ENCODE data around the gene POLN. TPM values are rescaled to one million over a fixed set of nuclear protein-coding genes. Genes with fewer than 3 reads are reported as not detected.

Gene POLN
- total RNA-seq, 3 donors from 2014 or later, result 0.61 to 2.3 (median 0.90) TPM

DNA sequence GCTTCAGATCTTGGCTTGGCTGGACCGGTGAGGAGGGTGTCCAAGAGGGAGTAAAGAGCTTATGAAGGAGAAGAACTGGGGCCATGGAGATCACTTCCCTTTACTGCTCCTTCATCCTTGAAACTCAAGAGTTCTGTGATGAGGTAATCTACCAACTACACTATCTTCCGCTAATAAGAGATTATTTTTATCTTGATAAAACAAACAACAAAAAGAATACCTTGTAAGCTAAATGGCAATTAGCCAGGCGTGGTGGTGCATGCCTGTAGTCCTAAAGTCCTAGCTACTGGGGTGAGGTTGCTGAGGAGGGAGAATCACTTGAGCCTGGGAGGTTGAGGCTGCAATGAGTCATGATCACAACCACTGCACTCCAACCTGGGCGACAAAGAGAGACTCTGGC lies 47.4 kb downstream of the POLN start:
- ATAC-seq (no peak), DNase-seq (no peak)
- no peaks in the 10 kb centered on the region for H3K27me3 Mint-ChIP-seq (ENCODE audit: low read depth)
- H3K4me3 Mint-ChIP-seq, result no peak overlapping the region
- peaks cover 18% of the 10 kb centered on the region for H3K36me3 Mint-ChIP-seq (ENCODE audit: insufficient read depth)
- no peaks in the 10 kb centered on the region for H3K4me1 Mint-ChIP-seq (ENCODE audit: low read depth)
- no peaks in the 10 kb centered on the region for H3K9me3 Mint-ChIP-seq

DNA sequence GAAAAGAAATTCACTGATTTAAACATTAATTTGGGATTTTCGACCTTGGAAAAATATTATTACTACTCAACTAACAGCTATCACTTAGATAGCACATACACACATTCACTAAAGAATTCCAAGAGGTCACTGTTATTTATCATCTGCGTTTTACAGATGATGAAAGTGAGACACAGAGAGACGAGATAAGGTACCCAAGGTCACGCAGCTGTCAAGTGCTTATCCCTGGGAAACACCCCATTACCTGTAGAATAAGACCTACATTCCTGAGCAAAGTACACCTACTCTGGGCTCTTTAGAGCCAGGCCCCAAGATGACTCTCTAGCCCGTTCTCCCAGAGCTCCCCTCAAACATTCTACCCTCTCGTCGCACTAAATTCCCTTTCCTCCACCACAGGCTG lies 48.6 kb downstream of the POLN start:
- peaks cover 14% of the 10 kb centered on the region for H3K36me3 Mint-ChIP-seq (ENCODE audit: insufficient read depth)
- H3K4me3 Mint-ChIP-seq, result no peak overlapping the region
- no peaks in the 10 kb centered on the region for H3K4me1 Mint-ChIP-seq (ENCODE audit: low read depth)
- H3K9me3 Mint-ChIP-seq, result peaks cover 2% of the 10 kb centered on the region
- ATAC-seq, result no peak
- DNase-seq, result no peak
- H3K27me3 Mint-ChIP-seq (ENCODE audit: low read depth), result no peaks in the 10 kb centered on the region

DNA sequence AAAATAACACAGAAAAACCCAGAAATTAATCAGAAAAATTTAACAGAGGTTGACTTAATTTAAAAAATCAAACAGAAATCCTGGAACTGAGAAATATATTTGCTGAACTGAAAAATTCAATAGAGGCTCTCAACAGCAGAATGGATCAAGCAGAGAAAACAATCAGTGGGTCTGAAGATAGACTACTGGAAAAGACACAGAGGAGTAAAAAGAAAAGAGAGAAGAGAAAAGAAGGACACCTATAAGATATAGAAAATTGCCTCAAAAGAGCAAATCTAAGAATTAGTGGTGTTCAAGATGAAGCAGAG lies 55.1 kb downstream of the POLN start:
- Mint-ChIP-seq H3K9me3 (peaks cover 24% of the 10 kb centered on the region), H3K4me1 (ENCODE audit: low read depth) (no peaks in the 10 kb centered on the region), H3K4me3 (no peak overlapping the region), H3K36me3 (ENCODE audit: insufficient read depth) (peaks cover 24% of the 10 kb centered on the region), H3K27me3 (ENCODE audit: low read depth) (no peaks in the 10 kb centered on the region)
- ATAC-seq, result no peak
- DNase-seq, result no peak

DNA sequence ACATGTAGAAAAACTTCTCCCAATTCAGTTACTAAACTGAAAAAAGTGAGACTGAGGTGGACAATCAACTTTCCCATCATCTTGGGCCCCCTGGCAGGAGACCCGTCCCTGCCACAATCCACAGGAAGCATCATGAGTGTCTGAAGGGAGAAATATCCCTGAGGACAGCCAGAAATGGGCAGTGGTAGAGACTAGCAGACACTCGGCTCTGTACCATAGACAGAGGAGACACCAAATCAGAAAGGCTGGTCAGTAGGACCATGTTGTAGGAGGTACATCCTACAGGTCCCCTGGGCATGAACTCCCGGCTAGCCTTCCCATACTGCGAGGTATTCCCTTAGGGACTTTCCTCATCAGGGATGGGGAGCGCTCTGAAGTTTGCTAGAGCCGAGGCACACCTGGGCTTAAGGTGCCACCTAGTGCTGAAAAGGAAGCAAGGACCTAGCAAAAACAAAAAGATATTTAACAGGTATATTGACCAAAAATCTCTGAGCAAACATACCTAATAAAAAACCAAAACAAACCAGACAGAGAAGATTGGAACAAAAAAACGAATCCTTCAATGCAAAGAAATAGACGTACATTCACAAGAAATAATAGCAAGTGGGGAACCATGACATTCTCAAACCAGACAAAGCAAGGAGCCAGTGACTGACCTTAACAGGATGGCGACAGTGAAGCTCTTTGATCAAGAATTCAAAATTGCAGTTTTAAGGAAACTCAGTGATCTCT lies 55.6 kb downstream of the POLN start:
- Mint-ChIP-seq H3K4me3 (no peak overlapping the region), H3K9me3 (peaks cover 24% of the 10 kb centered on the region), H3K36me3 (ENCODE audit: insufficient read depth) (peaks cover 24% of the 10 kb centered on the region), H3K4me1 (ENCODE audit: low read depth) (no peaks in the 10 kb centered on the region), H3K27me3 (ENCODE audit: low read depth) (no peaks in the 10 kb centered on the region)
- ATAC-seq, result no peak
- DNase-seq, result no peak

DNA sequence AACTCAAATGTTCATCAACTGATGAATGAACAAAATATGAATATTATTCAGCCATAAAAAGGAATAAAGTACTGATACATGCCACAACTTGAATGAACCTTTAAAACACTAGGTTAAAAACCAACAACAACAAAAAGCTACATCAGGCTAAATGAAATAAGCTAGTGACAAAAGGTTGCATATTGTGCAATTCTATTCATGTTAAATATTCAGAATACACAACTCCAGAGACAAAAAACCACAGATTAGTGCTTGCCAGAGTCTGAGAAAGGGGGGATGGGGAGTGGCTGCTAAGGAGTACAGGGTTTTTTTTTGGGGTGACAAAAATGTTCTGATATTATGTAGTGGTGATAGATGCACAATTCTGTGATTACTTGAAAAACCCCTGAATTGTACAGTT lies 58.5 kb downstream of the POLN start:
- H3K9me3 Mint-ChIP-seq, result peaks cover 21% of the 10 kb centered on the region
- H3K36me3 Mint-ChIP-seq (ENCODE audit: insufficient read depth), result peaks cover 24% of the 10 kb centered on the region
- no peak for DNase-seq

DNA sequence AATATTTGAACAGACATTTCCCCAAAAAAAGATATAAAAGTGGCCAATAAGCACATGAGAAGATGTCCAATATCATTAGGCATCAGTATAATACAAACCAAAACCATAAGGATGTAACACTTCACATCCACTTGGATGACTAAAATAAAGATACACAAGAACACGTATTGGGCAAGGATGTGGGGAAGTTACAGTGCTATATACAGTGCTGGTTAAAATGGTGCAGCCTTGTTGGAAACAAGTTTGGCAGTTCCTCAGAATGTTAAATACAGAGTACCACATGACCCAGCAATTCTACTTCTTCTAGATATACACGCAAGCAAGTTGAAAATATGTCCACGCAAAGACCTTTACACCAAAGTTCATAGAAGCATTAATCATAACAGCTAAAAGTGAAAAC lies 58.9 kb downstream of the POLN start:
- Mint-ChIP-seq H3K9me3 (peaks cover 21% of the 10 kb centered on the region), H3K36me3 (ENCODE audit: insufficient read depth) (peaks cover 23% of the 10 kb centered on the region), H3K4me3 (no peak overlapping the region), H3K27me3 (ENCODE audit: low read depth) (no peaks in the 10 kb centered on the region), H3K4me1 (ENCODE audit: low read depth) (no peaks in the 10 kb centered on the region)
- ATAC-seq, result no peak
- DNase-seq, result no peak

More for the DNA sequence above, 58.5 kb downstream of the POLN start:
- Mint-ChIP-seq H3K4me1 (ENCODE audit: low read depth) (no peaks in the 10 kb centered on the region), H3K4me3 (no peak overlapping the region), H3K27me3 (ENCODE audit: low read depth) (no peaks in the 10 kb centered on the region)
- ATAC-seq, result no peak

DNA sequence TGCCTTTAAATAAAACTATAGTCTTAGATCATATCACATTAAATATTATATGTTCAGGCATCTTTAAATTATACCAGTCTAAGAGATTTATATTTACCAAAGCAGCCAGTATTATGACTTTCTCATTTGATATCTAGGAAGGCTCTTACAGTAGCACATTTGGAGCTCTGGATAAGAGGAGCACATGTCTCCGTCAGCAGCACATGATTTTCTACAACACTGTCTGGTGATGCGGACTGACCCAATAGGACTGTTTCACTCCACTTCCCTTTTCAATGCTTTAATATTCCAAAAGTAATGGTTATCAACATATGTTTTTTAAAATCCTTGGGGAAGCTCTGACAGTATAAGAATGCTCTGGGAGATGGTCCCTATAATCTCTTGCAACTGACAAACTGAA lies 61.5 kb downstream of the POLN start:
- Mint-ChIP-seq H3K4me1 (ENCODE audit: low read depth) (no peaks in the 10 kb centered on the region), H3K27me3 (ENCODE audit: low read depth) (no peaks in the 10 kb centered on the region), H3K9me3 (peaks cover 2% of the 10 kb centered on the region), H3K36me3 (ENCODE audit: insufficient read depth) (peaks cover 11% of the 10 kb centered on the region), H3K4me3 (no peak overlapping the region)
- no peak for ATAC-seq
- no peak for DNase-seq

DNA sequence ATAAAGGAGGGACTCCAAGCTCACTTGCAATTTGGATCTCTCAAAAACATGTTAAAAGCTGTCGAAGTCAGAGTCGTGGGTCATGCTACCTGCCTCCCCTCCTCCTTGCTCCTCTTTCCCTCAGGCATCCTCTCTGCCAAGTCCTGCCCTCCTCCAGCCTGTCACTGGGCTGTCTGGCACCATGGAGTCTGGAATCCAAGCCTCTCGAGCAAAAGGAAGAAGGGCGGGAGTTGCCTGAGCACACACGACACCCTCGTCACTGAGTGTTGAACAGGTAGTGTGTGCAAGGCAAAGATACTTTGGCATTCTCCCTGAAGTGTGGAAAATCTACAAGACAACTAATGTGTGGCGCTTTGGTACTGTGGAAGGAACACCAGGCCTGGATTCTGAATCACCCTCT lies 62.2 kb downstream of the POLN start:
- Mint-ChIP-seq H3K36me3 (ENCODE audit: insufficient read depth) (peaks cover 9% of the 10 kb centered on the region), H3K27me3 (ENCODE audit: low read depth) (no peaks in the 10 kb centered on the region), H3K4me3 (no peak overlapping the region), H3K4me1 (ENCODE audit: low read depth) (no peaks in the 10 kb centered on the region), H3K9me3 (peaks cover 2% of the 10 kb centered on the region)
- no peak for DNase-seq
- ATAC-seq, result no peak

DNA sequence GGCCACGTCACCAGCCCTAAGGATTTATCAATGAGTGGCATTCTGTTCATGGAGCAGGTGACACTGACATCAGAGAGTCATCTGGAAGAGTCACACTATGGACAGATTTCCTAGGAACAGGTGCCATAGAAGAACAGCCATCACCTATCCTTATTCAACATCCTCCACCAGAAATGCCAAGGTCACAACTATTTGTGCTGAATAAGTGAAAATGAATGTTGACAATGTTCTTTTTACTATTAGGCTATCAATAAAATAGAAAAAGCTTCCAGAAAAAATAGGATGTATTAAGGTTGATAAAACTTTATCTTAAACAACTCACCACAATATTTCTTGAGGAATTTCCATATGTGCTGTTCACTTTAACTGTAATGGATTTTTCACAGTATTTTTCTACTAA lies 62.9 kb downstream of the POLN start:
- Mint-ChIP-seq H3K4me3 (no peak overlapping the region), H3K27me3 (ENCODE audit: low read depth) (no peaks in the 10 kb centered on the region), H3K36me3 (ENCODE audit: insufficient read depth) (peaks cover 9% of the 10 kb centered on the region), H3K4me1 (ENCODE audit: low read depth) (peaks cover 2% of the 10 kb centered on the region), H3K9me3 (peaks cover 2% of the 10 kb centered on the region)
- DNase-seq (no peak), ATAC-seq (no peak)

DNA sequence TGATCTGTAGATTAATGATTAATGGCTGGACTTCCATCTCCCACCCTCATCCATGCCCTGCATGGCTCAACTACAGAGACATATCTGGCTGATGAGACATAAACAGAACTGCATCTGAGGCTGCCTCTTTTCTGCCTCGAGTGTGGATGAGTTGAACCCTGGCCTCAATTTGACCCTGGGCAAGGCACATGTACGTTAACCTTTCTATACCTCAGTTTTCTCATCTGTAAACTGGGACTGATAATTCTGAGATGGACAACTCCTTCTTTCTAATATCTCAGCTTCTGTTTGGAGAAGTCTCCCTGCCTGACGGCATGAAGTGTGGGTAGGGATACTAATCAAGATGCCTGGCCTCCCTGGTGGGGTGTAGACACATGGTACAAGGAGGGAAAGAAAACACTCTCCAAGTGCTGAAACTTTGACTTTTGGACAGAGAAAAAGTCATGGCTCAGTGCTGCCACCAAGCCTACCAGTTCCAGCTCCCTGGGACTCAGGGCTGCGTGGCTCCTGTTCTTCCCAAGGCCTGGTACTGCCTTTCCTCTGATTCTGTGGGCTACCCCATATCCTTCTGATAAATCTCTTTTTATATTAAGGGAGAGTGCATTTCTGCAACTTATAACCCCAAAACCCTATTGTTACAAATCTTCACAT lies 64.4 kb downstream of the POLN start:
- H3K4me1 Mint-ChIP-seq (ENCODE audit: low read depth), result peaks cover 13% of the 10 kb centered on the region
- H3K9me3 Mint-ChIP-seq, result peaks cover 1% of the 10 kb centered on the region
- no peak overlapping the region for H3K4me3 Mint-ChIP-seq
- ATAC-seq, result no peak
- H3K36me3 Mint-ChIP-seq (ENCODE audit: insufficient read depth), result peaks cover 5% of the 10 kb centered on the region
- H3K27me3 Mint-ChIP-seq (ENCODE audit: low read depth), result no peaks in the 10 kb centered on the region
- DNase-seq, result no peak

DNA sequence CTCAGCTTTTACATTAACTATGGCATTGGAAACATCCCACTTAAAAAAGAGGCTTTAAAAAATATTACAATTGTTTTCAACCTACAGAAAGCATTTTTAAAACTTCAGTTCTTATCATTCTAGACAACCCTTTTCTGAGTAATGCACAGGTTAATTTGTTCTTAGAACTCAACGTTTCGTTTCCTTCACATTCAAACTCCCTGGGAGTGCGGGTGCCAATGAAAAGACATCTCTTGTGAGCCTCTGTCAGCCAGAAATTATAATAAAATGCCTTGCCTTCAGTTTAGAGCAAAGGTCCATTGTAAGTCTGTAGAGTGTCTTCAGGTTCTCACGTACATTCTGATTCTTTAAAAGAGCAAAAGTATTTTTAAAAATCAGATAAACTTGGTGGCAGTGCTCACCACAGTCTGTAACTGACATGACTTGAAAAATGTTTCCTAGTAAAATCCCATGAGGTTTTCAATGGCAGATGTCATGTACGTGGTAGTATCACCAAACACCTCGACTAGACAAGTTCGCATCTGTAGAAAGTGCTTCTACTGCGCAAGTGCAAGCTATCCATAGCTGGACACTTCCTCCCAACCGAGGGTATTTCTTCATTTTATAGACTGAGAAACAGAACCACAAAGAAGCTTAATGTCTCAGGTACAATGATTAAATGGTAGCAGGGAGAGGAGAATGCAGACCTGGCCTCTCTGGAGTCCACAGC lies 65.8 kb downstream of the POLN start:
- no peaks in the 10 kb centered on the region for H3K27me3 Mint-ChIP-seq (ENCODE audit: low read depth)
- peaks cover 22% of the 10 kb centered on the region for H3K4me1 Mint-ChIP-seq (ENCODE audit: low read depth)
- no peak for DNase-seq
- no peak overlapping the region for H3K4me3 Mint-ChIP-seq
- no peak for ATAC-seq
- H3K36me3 Mint-ChIP-seq (ENCODE audit: insufficient read depth), result peaks cover 2% of the 10 kb centered on the region
- H3K9me3 Mint-ChIP-seq, result no peaks in the 10 kb centered on the region

DNA sequence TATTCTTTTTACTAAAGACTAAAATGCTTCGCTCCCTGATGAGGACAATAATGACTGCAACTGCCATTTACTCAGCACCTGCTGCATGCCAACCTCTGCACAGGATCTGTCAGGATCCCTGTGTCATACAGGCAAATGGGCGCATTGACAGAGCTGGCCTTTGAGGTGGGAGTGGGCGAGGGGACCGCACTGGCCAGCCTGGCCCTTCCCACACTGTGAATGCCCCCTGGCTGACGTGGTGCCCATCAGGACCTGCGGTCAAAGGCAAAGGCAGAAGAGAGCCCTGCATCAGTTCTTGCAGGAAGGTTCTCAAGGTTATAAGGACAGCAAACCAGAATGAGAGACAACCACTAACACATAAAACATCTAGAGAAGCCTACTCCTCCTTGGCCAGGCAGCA lies 67.9 kb downstream of the POLN start:
- DNase-seq, result no peak
- no peaks in the 10 kb centered on the region for H3K9me3 Mint-ChIP-seq
- H3K4me3 Mint-ChIP-seq, result no peak overlapping the region
- peaks cover 7% of the 10 kb centered on the region for H3K36me3 Mint-ChIP-seq (ENCODE audit: insufficient read depth)
- peaks cover 22% of the 10 kb centered on the region for H3K4me1 Mint-ChIP-seq (ENCODE audit: low read depth)
- ATAC-seq, result no peak
- H3K27me3 Mint-ChIP-seq (ENCODE audit: low read depth), result no peaks in the 10 kb centered on the region

DNA sequence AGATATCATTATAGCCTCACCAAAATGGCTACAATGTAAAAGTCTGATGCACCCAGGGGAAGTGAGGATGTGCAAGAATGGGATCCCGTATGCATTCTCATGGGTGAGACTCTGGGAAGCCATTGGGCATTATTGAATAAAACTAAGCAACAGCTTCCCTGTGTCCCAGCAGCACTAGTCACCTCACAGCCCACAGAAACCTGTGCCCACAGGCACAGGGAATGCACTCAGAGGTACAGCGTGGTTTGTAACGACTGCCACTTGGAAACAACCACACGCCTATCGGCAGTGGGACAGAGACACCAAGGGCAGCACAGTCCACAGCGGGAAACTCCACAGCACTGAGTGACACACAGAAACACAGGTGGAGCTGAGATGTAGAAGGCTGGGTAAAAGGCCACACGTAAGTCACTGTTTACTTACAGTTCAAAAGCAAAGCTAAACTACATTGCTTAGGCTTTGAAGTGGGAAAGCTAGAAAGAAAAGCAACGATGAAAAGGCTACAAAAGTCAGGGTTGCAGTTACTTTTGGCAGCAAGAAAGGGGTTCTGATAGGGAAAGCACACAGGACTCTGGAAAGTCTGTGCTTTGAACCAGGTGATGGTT lies 69.2 kb downstream of the POLN start:
- Mint-ChIP-seq H3K36me3 (ENCODE audit: insufficient read depth) (peaks cover 7% of the 10 kb centered on the region), H3K27me3 (ENCODE audit: low read depth) (no peaks in the 10 kb centered on the region), H3K4me1 (ENCODE audit: low read depth) (peaks cover 22% of the 10 kb centered on the region), H3K9me3 (no peaks in the 10 kb centered on the region), H3K4me3 (no peak overlapping the region)
- DNase-seq (no peak), ATAC-seq (peak; percentile 27 to 62)

DNA sequence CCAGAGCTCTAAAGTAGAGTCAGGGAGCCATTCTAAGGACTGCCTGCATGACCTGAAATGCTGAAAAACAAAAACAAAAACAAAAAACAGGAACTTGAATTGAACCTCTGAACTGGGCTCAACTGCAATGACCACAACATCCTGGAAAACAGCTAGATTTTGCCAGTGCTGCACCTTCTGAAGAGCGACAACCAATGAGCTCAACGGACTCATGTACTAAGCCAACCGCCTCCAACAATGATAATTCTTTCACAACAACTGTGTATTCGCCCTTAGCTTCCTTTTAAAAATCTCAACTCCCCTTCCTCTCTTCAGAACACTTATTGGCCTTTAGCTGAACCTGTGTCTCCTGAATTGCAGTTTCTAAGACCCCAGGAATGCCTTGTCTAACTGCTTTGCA lies 69.8 kb downstream of the POLN start:
- no peaks in the 10 kb centered on the region for H3K27me3 Mint-ChIP-seq (ENCODE audit: low read depth)
- H3K4me3 Mint-ChIP-seq, result no peak overlapping the region
- H3K9me3 Mint-ChIP-seq, result no peaks in the 10 kb centered on the region
- ATAC-seq, result no peak
- peaks cover 22% of the 10 kb centered on the region for H3K4me1 Mint-ChIP-seq (ENCODE audit: low read depth)
- no peak for DNase-seq
- H3K36me3 Mint-ChIP-seq (ENCODE audit: insufficient read depth), result peaks cover 5% of the 10 kb centered on the region
